ENCODE measurements around the gene INTS11.

Gene INTS11

DNA sequence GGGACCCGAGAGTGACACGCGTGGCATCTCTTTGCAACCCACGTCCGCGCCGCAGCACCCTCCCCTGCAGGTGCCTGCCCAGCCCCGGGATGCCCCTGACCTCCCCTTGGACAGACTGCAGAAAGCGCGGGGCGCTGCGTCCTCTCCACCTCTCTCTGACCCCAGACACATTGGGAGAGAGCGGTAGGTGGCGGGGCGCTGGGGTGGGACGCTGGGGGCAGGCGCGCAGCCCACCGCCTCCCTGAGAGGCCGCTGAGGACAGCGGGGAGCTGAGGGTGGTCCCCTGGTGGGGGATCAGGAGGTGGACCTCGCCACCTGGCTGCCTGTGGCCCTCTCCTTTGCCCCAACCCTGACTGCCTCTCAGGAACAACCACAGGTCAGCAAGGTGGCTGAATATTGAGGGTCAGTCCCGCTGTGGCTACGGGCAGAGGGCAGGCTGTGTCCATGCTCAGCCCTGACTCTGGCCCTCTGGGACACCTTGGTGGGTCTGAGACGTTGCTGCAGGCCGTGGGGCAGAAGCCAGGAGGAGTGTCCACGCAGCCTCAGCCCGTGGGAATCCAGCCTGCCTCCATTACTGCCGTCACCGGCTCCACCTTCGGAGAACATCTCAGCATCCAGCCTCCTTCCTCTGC, 50.0 kb downstream of the INTS11 start:
- Histone ChIP-seq H3K9me3 (ENCODE audit: control insufficient read depth, insufficient read depth, low read depth, low read length) (no peaks in the 10 kb centered on the region), H3K36me3 (ENCODE audit: control insufficient read depth in 2 of 2, insufficient read depth in 1 of 2, low read length in 2 of 2) (peaks cover 4 to 34% of the 10 kb centered on the region in 2 experiments; a peak in 2 of 3 replicates), H3K27ac (ENCODE audit: extremely low read depth, low read depth, low read length) (peak overlapping the region; percentile 86), H3K4me1 (ENCODE audit: control insufficient read depth, insufficient read depth, low read length) (0 out of 2 replicates have a peak, but pooled peaks cover 4% of the 10 kb centered on the region), H3K4me3 (ENCODE audit: low read depth, low read length) (peak overlapping the region; percentile 62)
- POLR2A ChIA-PET = interaction anchor here (1.8 kb wide), 2 partner anchors 10 to 17 kb away, joined by 6 to 12 read pairs; no protein-coding TSS in a partner anchor
- TF ChIP-seq, protein P1, sequence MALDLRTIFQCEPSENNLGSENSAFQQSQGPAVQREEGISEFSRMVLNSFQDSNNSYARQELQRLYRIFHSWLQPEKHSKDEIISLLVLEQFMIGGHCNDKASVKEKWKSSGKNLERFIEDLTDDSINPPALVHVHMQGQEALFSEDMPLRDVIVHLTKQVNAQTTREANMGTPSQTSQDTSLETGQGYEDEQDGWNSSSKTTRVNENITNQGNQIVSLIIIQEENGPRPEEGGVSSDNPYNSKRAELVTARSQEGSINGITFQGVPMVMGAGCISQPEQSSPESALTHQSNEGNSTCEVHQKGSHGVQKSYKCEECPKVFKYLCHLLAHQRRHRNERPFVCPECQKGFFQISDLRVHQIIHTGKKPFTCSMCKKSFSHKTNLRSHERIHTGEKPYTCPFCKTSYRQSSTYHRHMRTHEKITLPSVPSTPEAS (tag by site-specific recombination; IDR thresholded peaks at IDR 0.05) = no peak
- TF ChIP-seq ZNF658 (tag by site-specific recombination; IDR thresholded peaks at IDR 0.05) = no peak
- TF ChIP-seq, protein P2, sequence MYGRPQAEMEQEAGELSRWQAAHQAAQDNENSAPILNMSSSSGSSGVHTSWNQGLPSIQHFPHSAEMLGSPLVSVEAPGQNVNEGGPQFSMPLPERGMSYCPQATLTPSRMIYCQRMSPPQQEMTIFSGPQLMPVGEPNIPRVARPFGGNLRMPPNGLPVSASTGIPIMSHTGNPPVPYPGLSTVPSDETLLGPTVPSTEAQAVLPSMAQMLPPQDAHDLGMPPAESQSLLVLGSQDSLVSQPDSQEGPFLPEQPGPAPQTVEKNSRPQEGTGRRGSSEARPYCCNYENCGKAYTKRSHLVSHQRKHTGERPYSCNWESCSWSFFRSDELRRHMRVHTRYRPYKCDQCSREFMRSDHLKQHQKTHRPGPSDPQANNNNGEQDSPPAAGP (tag by site-specific recombination; IDR thresholded peaks at IDR 0.05) = peak; percentile 59; the same call in 1 of the 2 replicates
- TF ChIP-seq, protein P3, sequence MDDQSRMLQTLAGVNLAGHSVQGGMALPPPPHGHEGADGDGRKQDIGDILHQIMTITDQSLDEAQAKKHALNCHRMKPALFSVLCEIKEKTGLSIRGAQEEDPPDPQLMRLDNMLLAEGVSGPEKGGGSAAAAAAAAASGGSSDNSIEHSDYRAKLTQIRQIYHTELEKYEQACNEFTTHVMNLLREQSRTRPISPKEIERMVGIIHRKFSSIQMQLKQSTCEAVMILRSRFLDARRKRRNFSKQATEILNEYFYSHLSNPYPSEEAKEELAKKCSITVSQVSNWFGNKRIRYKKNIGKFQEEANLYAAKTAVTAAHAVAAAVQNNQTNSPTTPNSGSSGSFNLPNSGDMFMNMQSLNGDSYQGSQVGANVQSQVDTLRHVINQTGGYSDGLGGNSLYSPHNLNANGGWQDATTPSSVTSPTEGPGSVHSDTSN (CRISPR knock-in tag; IDR thresholded peaks at IDR 0.05) = peak; percentile 4; the same call in 1 of the 2 replicates
- no peak for TF ChIP-seq ZNF843 (tag by site-specific recombination; IDR thresholded peaks at IDR 0.05)
- no peak for TF ChIP-seq ZNF530 (tag by site-specific recombination; IDR thresholded peaks at IDR 0.05; ENCODE audit: low read depth)
- TF ChIP-seq ZNF2 (tag by site-specific recombination; IDR thresholded peaks at IDR 0.05) = no peak
- peak; percentile 62; the same call in 1 of the 2 replicates for TF ChIP-seq GLIS2 (tag by site-specific recombination; IDR thresholded peaks at IDR 0.05)
- TF ChIP-seq ZIC2 (tag by site-specific recombination; IDR thresholded peaks at IDR 0.05) = 0 out of 2 replicates have a peak, but pooled peaks have one; percentile 6
- no peak for TF ChIP-seq KLF7 (tag by site-specific recombination; IDR thresholded peaks at IDR 0.05; ENCODE audit: borderline replicate concordance)
- TF ChIP-seq ZFP3 (tag by site-specific recombination; IDR thresholded peaks at IDR 0.05; ENCODE audit: low read depth) = no peak
- 0 out of 2 replicates have a peak, but pooled peaks have one; percentile 13 for TF ChIP-seq ZNF561 (tag by site-specific recombination; IDR thresholded peaks at IDR 0.05; ENCODE audit: borderline replicate concordance)
- no peak for TF ChIP-seq ZFP37 (tag by site-specific recombination; IDR thresholded peaks at IDR 0.05)
- TF ChIP-seq ZNF341 (tag by site-specific recombination; IDR thresholded peaks at IDR 0.05; ENCODE audit: low read depth) = no peak
- TF ChIP-seq ZBTB20 (tag by site-specific recombination; IDR thresholded peaks at IDR 0.05) = peak; percentile 5; the same call in 1 of the 2 replicates
- TF ChIP-seq, protein P4, sequence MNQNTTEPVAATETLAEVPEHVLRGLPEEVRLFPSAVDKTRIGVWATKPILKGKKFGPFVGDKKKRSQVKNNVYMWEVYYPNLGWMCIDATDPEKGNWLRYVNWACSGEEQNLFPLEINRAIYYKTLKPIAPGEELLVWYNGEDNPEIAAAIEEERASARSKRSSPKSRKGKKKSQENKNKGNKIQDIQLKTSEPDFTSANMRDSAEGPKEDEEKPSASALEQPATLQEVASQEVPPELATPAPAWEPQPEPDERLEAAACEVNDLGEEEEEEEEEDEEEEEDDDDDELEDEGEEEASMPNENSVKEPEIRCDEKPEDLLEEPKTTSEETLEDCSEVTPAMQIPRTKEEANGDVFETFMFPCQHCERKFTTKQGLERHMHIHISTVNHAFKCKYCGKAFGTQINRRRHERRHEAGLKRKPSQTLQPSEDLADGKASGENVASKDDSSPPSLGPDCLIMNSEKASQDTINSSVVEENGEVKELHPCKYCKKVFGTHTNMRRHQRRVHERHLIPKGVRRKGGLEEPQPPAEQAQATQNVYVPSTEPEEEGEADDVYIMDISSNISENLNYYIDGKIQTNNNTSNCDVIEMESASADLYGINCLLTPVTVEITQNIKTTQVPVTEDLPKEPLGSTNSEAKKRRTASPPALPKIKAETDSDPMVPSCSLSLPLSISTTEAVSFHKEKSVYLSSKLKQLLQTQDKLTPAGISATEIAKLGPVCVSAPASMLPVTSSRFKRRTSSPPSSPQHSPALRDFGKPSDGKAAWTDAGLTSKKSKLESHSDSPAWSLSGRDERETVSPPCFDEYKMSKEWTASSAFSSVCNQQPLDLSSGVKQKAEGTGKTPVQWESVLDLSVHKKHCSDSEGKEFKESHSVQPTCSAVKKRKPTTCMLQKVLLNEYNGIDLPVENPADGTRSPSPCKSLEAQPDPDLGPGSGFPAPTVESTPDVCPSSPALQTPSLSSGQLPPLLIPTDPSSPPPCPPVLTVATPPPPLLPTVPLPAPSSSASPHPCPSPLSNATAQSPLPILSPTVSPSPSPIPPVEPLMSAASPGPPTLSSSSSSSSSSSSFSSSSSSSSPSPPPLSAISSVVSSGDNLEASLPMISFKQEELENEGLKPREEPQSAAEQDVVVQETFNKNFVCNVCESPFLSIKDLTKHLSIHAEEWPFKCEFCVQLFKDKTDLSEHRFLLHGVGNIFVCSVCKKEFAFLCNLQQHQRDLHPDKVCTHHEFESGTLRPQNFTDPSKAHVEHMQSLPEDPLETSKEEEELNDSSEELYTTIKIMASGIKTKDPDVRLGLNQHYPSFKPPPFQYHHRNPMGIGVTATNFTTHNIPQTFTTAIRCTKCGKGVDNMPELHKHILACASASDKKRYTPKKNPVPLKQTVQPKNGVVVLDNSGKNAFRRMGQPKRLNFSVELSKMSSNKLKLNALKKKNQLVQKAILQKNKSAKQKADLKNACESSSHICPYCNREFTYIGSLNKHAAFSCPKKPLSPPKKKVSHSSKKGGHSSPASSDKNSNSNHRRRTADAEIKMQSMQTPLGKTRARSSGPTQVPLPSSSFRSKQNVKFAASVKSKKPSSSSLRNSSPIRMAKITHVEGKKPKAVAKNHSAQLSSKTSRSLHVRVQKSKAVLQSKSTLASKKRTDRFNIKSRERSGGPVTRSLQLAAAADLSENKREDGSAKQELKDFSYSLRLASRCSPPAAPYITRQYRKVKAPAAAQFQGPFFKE (tag by site-specific recombination; IDR thresholded peaks at IDR 0.05; ENCODE audit: borderline replicate concordance) = no peak
- no peak for TF ChIP-seq ZFP69B (tag by site-specific recombination; IDR thresholded peaks at IDR 0.05)
- CTCF ChIA-PET = interaction anchor here (0.6 to 0.8 kb wide), 2 partner anchors 9 to 10 kb away, joined by 3 read pairs; no protein-coding TSS in a partner anchor

Data from HEK293 (cell line).